ENCODE data around the gene RAP1GAP2.
"Not testable (repeated sequence)": the region's sequence is repeated elsewhere in the genome, so short reads cannot be mapped to it uniquely, and the experiment has no call there.

Gene RAP1GAP2

GRCh38 chr17:2796164-2797125 lies at the start of gene RAP1GAP2:
RAP1GAP2 (plus strand) TSS chr17:2796438; CDS start chr17:2796528, 90 bp downstream.
- no peak for DNase-seq

DNA sequence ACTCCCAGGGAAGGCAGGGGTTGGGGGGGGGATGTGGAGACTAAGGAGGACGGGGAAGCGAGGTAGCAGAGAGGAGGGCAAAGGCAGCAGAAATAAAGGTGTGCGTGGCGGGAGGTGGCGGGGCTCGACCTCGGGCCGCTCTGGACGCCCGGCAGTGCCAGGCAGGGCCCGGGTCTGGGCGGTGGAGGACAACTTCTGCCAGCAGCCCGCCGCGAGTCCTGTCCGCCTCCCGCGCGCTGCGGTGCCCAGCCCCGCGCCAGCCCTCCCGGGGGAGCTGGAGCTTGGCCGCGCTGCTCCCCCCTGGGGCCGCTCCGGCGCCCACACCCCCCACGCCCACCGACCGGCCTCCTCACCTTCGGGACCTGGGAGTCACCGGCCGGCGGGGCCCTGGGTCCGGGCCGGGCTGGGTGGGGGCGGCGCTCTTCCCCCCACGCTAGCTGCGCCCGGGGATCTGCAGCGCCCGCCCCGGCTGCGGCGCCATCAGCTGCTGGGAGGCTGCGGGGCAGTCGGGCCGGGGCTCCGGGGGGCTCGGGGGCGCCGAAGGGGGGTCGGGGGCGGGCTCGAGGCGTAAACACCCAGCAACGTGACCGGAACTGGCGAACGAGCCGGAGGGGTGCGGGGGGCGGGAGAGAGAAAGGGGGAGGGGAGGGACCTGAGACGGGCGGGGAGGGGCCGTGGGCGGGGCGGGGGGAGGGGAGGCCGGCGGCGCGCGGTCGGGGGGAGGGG lies 47.0 kb upstream of the RAP1GAP2 start, which contains the start of gene CCDC92B:
Gene CCDC92B, minus strand, starts transcription at position 595 of the 726 bp plus-strand sequence. CDS start 14,507 bp downstream, outside the sequence.
- DNase-seq, result no peak

GRCh38 chr17:2749784-2750181 lies 46.5 kb upstream of the RAP1GAP2 start:
- peak; percentile 13 to 16 for DNase-seq

GRCh38 chr17:2750721-2751120 lies 45.5 kb upstream of the RAP1GAP2 start:
- DNase-seq, result no peak

- DNase-seq, result no peak
These were observed 44.7 kb upstream of the RAP1GAP2 start for GRCh38 chr17:2751491-2751890.

DNA sequence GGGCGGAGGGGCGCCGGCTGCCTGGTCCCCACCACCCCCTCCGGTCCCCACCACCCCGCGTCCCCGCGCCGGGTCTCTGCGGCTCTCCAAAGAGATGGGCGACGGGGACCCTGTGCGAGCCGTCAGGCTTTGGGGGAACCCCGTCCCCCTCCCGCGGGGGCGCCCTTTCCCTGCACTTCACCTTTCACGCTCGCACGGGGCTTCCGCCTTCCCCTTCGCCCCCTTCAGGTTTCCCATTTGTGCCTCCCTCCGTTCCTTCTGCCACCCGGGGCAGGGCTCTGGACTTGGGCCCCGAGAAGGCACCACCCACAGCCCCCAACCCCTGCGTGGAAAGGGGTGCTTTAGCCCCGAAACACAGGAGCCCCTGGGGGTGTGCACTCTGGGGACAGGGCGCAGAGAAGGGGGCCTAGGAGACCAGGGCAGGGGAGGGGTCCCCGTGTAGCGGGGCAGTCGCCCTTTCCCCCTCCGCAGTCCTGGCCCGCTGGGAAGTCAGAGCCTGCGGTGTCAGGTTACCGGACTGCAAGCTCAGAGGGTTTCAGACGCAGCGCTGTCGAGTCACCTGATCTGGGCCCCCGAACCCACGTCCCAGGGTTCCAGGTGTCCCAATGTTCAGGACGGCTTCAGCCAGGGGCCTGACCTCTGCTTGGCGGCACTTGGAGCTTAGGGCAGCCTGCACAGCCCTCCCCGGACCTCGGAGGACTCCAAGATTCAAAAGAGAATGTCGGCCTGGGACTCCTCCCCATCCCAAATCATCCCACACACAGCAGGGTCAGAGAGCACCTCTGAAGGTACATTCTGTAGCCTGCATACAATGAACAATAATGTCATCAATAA lies 40.1 kb upstream of the RAP1GAP2 start:
- DNase-seq, result peak in 1 of 2 experiments; percentile 23

- DNase-seq, result no peak
These were observed 37.4 kb upstream of the RAP1GAP2 start for GRCh38 chr17:2758870-2759269.

DNA sequence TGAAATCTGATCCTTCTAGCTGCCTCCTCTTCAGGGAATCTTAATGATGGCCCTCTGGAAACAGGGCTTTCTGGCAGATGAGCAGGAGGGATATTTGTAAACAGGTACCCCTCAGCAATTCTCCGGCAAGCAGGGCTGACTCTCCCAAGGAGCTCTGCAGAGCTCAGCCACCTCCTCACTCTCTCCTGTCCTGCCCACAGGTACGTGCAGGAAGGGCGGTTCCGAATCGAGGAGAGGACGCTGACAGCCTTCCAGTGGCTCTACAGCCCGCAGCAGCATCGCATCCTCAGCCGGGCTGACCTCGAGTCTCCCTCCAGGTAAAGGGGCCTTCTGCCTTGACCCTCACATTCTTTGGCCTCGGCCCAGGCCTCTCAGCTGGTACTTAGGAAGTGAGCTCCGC lies 26.1 kb upstream of the RAP1GAP2 start:
- DNase-seq, result no peak

- no peak for DNase-seq
These were observed 21.0 kb upstream of the RAP1GAP2 start for GRCh38 chr17:2775206-2775605.

DNA sequence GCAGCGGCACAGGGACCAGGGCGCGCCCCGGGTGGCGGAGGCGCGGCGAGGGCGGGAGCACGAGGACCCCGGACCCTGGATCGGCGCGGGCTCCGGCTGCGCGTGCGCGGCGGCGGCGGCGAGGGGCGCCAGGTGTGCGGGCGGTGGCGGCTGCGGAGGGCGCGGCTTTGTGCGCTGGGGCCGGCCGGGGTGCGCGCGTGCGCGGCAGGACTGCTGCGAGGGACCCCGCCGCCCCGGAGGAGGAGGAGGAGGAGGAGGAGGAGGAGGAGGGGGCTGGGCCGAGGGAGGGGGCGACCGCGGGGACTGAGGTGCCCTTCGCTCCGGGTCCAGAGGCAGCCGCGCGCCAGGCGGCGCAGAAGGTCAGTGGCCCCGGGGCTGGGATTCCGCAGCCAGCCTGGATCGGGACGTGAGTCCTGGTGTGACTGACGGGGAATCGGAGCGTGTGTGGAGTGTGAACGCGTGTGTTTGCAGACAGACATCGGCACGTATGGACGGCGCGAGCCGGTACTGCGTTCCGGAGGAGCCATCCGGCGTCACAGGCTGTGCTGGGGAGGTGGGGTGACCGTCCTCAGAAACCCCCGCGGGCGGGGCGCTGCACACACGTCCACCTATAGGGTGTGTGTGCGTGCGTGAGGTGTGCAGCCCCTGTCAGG lies 19.5 kb upstream of the RAP1GAP2 start:
- no peak for DNase-seq

DNA sequence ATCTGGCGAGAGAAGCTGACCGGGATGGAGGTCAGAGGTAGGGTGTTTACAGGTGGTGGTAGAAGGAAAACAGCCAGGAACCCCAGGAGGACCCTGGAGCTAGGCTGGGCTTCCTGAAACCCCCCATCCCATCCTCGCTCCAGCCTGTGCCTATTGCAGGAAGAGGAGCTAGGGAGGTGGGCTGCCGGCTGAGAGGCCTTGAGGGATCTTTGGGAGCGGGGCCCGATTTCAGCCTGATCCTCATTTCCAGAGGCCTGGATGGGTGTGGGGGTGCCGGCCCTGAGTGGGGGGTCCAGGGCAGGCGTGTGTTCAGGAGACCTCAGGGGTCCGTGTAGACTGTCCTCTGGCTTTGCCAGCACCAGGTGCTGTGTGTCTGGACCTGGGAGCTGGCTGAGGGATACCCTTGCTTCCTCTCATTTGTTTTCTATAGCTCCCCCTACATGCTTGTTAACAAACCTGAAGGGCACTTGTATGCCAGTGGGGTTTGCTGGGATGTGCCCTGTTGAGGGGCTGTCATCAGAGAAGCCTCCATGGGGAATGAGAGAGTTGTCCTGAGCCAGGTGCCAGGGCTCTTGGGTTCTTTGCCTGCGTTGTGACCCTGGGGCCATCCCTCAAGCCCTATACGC lies 18.9 kb upstream of the RAP1GAP2 start:
- no peak for DNase-seq

GRCh38 chr17:2778489-2778888 lies 17.7 kb upstream of the RAP1GAP2 start:
- DNase-seq, result no peak

GRCh38 chr17:2779545-2779944 lies 16.7 kb upstream of the RAP1GAP2 start:
- no peak for DNase-seq

DNA sequence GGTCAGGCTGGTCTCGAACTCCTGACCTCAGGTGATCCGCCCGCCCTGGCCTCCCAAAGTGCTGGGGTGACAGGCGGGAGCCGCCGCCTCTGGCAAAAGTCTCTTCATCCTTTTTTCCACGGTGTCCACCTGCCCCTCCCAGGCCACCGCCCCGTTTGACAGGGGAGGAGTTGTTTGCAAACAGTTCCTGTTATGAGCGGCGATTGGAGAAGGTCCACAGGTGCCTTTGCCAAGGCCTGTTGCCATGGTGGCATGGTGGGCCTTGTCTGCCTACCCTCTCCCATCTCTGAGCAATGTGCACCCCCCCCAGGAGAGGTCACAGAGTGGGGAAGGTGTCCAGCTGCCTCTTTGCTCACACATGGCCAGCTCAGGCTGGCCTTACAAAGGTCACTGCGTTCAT lies 16.0 kb upstream of the RAP1GAP2 start:
- no peak for DNase-seq

- no peak for DNase-seq
These were observed 15.2 kb upstream of the RAP1GAP2 start for GRCh38 chr17:2780931-2781454.

DNA sequence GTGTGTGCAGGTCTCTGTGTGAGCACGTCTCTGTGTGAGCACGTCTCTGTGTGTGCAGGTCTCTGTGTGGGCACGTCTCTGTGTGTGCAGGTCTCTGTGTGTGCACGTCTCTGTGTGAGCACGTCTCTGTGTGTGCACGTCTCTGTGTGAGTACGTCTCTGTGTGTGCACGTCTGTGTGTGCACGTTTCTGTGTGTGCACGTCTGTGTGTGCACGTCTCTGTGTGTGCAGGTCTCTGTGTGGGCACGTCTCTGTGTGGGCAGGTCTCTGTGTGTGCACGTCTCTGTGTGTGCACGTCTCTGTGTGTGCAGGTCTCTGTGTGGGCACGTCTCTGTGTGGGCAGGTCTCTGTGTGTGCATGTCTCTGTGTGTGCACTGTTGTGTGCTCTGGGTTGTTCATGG lies 14.6 kb upstream of the RAP1GAP2 start:
- not testable (repeated sequence) for DNase-seq

GRCh38 chr17:2782055-2782454 lies 14.2 kb upstream of the RAP1GAP2 start:
- DNase-seq, result no peak

- DNase-seq, result no peak
These were observed 12.8 kb upstream of the RAP1GAP2 start for GRCh38 chr17:2783310-2784030.

GRCh38 chr17:2784864-2785263 lies 11.4 kb upstream of the RAP1GAP2 start:
- no peak for DNase-seq

DNA sequence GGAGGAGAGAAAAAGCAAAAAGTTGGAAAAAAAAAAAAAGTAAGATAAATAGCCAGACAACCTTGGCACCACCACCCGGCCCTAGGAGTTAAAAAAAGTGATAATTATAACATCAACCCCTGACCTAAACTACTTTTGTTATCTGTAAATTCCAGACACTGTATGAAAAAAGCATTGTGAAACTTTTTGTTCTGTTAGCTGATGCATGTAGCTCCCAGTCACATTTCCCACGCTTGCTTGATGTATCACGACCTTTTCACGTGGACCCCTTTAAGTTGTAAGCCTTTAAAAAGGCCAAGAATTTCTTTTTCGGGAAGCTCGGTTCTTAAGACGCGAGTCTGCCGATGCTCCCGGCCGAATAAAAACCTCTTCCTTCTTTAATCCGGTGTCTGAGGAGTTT lies 10.9 kb upstream of the RAP1GAP2 start:
- not testable (repeated sequence) for DNase-seq
